ENCODE measurements around the gene MARCHF4. TPM values are rescaled to one million over a fixed set of nuclear protein-coding genes. Genes with fewer than 3 reads are reported as not detected.
A peak's percentile ranks its signal among the peaks of the same experiment; 100 is the strongest.

MARCHF4 gene
- total RNA-seq, 1 experiment from 2014 or later = 0.54 TPM

DNA sequence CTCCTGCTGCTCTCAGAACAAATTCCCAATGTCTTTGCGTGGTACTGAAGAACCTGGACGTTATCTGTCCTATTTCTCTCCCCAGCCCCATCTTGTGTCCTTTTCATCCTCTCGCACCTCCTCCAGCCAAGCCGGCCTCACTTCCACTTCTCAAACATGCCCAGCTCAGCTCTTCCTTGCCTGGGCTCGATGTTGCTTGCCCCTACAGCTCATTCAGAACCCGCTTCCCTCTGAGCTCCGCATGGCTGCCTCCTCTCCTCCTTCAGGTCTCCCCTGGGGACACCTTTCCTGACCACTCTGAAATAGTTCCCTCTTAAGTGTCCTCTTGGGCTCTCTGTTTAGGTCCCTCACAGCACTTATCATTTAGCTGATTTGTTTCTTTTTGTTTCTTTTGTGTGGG is 33.3 kb upstream of the MARCHF4 start:
- Mint-ChIP-seq H3K27ac (ENCODE audit: unreplicated experiment) (no peak overlapping the region), H3K9me3 (ENCODE audit: low read depth, unreplicated experiment) (peaks cover 5% of the 10 kb centered on the region), H3K4me3 (ENCODE audit: low read depth, unreplicated experiment) (no peak overlapping the region)

DNA sequence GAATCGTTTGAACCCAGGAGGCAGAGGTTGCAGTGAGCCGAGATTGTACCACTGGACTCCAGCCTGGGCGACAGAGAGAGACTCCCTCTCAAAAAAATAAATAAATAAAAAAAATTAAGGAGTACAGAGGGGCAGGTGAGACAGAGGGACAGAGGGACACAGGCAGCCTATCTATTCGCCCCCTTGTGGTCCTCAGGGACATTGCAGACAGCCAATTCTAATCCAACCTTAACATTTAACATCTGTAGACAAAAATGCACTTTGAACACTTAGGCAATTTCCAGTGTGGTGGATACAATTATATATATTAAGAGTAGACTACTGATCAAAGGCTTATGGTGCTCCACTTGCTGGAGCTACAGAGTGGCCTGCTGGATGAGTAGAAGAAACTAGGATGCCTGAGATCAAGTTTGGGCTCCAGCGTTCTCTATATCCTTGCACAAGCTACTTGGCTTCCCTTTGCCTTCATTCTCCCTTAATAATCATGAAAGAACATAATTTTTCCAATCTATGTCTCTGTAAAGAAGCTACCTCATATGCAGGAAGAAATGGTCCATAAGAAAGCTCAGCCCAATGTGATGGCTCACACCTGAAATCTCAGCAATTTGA is 31.8 kb upstream of the MARCHF4 start:
- DNase-seq = peak; percentile 46
- intact Hi-C loops (cut with micrococcal nuclease; ENCODE audit: unreplicated experiment) = loop anchor here (5.0 kb wide), 1 partner anchor 182 kb away; no protein-coding TSS in a partner anchor
- TF ChIP-seq, protein P1, sequence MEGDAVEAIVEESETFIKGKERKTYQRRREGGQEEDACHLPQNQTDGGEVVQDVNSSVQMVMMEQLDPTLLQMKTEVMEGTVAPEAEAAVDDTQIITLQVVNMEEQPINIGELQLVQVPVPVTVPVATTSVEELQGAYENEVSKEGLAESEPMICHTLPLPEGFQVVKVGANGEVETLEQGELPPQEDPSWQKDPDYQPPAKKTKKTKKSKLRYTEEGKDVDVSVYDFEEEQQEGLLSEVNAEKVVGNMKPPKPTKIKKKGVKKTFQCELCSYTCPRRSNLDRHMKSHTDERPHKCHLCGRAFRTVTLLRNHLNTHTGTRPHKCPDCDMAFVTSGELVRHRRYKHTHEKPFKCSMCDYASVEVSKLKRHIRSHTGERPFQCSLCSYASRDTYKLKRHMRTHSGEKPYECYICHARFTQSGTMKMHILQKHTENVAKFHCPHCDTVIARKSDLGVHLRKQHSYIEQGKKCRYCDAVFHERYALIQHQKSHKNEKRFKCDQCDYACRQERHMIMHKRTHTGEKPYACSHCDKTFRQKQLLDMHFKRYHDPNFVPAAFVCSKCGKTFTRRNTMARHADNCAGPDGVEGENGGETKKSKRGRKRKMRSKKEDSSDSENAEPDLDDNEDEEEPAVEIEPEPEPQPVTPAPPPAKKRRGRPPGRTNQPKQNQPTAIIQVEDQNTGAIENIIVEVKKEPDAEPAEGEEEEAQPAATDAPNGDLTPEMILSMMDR (IDR thresholded peaks at IDR 0.05; ENCODE audit: unreplicated experiment) = peak; percentile 81
- Mint-ChIP-seq H3K36me3 (ENCODE audit: insufficient read depth, unreplicated experiment) (no peaks in the 10 kb centered on the region), H3K4me3 (ENCODE audit: low read depth, unreplicated experiment) (no peak overlapping the region), H3K27ac (ENCODE audit: unreplicated experiment) (no peak overlapping the region), H3K4me1 (ENCODE audit: low read depth, unreplicated experiment) (no peaks in the 10 kb centered on the region), H3K27me3 (ENCODE audit: unreplicated experiment) (peaks cover 65% of the 10 kb centered on the region), H3K9me3 (ENCODE audit: low read depth, unreplicated experiment) (peaks cover 5% of the 10 kb centered on the region)
- BruUV-seq (replicated peaks) = no TSS peak
- CTCF ChIA-PET = no interaction called here

More for the DNA sequence above, 33.3 kb upstream of the MARCHF4 start:
- TF ChIP-seq, protein P1 (IDR thresholded peaks at IDR 0.05; ENCODE audit: unreplicated experiment) = no peak
- Mint-ChIP-seq H3K36me3 (ENCODE audit: insufficient read depth, unreplicated experiment) (no peaks in the 10 kb centered on the region), H3K27me3 (ENCODE audit: unreplicated experiment) (peaks cover 52% of the 10 kb centered on the region), H3K4me1 (ENCODE audit: low read depth, unreplicated experiment) (no peaks in the 10 kb centered on the region)
- no peak for DNase-seq
- no TSS peak for BruUV-seq (replicated peaks)
- CTCF ChIA-PET = no interaction called here
- intact Hi-C loops (cut with micrococcal nuclease; ENCODE audit: unreplicated experiment) = no loop called here

DNA sequence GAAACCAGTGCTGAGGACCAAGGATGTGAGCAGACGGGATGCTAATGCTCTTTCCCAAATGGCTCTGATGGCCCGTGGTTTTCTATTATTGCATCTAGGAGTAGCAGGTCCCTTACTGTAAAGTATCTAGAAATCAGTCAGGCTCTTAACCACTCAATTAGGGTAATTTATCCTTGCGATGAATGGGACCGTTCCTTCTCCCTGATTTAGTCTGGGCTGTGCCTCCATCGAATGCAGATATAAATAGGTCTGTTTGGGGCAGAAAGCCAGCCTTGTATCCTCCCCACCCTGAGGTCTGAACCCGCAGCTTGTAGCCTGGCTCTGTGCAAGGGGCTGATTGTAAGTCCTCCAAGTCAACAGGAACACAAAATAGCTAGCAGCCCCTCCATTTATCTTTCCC is 30.5 kb upstream of the MARCHF4 start:
- CTCF ChIA-PET = interaction anchor here (0.6 kb wide), 2 partner anchors 9 to 102 kb away, joined by 3 to 4 read pairs; partner anchors contain the start of gene SMARCAL1
- Mint-ChIP-seq H3K36me3 (ENCODE audit: insufficient read depth, unreplicated experiment) (no peaks in the 10 kb centered on the region), H3K4me3 (ENCODE audit: low read depth, unreplicated experiment) (no peak overlapping the region), H3K27ac (ENCODE audit: unreplicated experiment) (no peak overlapping the region), H3K4me1 (ENCODE audit: low read depth, unreplicated experiment) (no peaks in the 10 kb centered on the region), H3K27me3 (ENCODE audit: unreplicated experiment) (peaks cover 54% of the 10 kb centered on the region), H3K9me3 (ENCODE audit: low read depth, unreplicated experiment) (peaks cover 5% of the 10 kb centered on the region)
- no TSS peak for BruUV-seq (replicated peaks)
- intact Hi-C loops (cut with micrococcal nuclease; ENCODE audit: unreplicated experiment) = loop anchor here (5.0 kb wide), 1 partner anchor 180 kb away; no protein-coding TSS in a partner anchor
- no peak for DNase-seq
- TF ChIP-seq, protein P1 (IDR thresholded peaks at IDR 0.05; ENCODE audit: unreplicated experiment) = no peak

DNA sequence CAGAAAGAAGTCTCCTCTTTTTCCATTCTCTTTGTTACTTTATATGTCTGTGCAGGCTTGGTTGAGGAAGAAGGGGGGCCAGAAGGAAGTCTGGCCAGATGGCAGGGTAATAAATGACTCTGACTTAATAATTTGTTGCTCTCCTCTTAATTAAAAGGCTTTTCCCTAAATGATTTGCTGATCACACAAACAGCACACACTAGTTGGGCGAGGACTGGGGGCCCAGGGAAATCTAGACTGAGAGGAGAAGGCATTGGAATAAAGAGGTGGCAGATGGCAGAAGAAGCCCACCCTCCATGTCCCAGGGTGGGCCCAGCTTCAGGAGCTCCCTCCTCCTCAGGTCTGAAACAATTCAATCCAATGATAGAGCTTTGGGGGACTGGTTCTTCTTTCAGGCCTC is 27.3 kb upstream of the MARCHF4 start:
- H3K4me1 Mint-ChIP-seq (ENCODE audit: low read depth, unreplicated experiment) = no peaks in the 10 kb centered on the region
- peaks cover 5% of the 10 kb centered on the region for H3K9me3 Mint-ChIP-seq (ENCODE audit: low read depth, unreplicated experiment)
- intact Hi-C loops (cut with micrococcal nuclease; ENCODE audit: unreplicated experiment) = loop anchor here (5.0 kb wide), 1 partner anchor 177 kb away; no protein-coding TSS in a partner anchor
- no peaks in the 10 kb centered on the region for H3K36me3 Mint-ChIP-seq (ENCODE audit: insufficient read depth, unreplicated experiment)
- no TSS peak for BruUV-seq (replicated peaks)
- TF ChIP-seq, protein P1 (IDR thresholded peaks at IDR 0.05; ENCODE audit: unreplicated experiment) = no peak
- no peak for DNase-seq
- H3K27ac Mint-ChIP-seq (ENCODE audit: unreplicated experiment) = no peak overlapping the region
- H3K27me3 Mint-ChIP-seq (ENCODE audit: unreplicated experiment) = peaks cover 46% of the 10 kb centered on the region
- H3K4me3 Mint-ChIP-seq (ENCODE audit: low read depth, unreplicated experiment) = no peak overlapping the region
- CTCF ChIA-PET = no interaction called here
